EL (cell line): ENCODE data around the gene TBC1D2.

Source experiments
- DNase-seq: peaks from one replicate; pipeline ENCODE4 v3.0.0-alpha.2; 2016

Gene TBC1D2

DNA sequence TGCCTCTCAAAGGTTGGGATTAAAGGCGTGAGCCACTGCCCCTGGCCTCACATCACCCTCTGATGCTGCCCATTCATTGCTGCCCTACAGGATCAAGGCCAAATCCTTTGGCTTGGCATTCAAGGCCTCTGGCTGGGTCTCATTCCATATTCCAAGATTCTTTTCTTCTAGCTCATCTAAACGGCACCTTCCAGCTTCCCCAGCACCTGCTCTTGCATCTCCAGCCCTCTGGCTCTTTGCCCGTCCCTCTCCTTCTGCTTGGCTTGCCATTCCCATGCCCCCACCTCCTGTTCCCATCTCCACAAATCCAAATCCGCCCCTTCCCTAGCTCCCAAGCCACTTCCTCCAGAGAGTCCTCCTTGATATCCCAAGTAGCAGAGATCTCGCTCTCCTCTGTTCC lies 96.1 kb downstream of the TBC1D2 start:
- DNase-seq: no peak

GRCh38 chr9:98158071-98158831 lies 97.2 kb downstream of the TBC1D2 start:
- no peak for DNase-seq

DNA sequence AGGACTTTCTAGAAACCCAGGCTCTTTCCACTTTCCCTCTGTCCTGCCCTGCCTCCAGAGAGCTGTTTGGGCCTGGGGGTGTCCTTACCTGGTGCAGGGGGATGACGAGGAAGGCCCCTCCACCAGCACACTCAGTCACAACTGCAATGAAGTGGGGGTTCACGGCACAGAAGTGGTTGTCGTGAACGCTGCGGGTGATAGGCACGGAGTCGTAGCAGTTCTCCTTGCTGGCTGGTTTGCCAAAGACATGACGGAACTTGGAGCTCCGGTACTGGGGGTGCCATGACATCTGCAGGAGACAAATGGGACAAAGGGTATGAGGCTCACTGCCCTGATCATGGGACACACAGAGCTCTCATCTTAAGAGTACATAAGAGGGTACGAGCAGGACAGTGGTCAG lies 98.1 kb downstream of the TBC1D2 start:
- no peak for DNase-seq

DNA sequence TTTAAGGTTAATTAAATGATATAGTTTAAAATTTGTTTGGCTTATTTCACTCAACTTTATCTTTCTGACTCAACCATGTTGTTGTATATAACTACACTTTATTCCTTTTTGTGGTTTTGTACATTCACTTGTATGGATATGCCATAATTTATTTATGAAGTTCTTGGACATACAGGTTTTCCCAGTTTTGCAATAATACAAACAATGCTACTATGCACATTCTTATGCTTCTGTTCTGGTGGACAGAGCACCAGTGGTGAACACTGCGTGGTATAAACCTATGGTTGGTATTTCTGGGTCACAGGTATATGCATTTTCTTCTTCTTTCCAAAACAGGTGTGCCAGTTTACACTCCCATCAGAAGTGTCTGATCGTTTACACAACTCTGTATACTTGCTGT lies 100.8 kb downstream of the TBC1D2 start:
- DNase-seq: no peak

DNA sequence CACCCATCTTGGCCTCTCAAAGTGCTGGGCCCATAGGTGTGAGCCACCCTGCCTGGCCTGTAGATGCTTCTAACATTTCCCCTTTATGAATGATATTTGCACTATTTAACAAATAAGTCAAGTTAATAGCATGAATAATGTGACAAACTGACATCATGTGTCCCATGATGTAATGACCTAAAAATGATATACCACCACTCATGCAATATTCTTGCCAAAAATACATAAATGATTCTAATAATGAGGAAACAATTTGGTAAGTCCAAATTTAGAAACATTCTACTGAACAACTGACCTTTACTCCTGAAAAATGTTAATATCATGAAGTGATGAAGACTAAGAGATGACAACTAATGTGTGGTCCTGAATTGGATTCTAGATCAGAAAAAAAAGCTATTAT lies 102.9 kb downstream of the TBC1D2 start:
- DNase-seq: no peak

GRCh38 chr9:98150721-98151120 lies 104.7 kb downstream of the TBC1D2 start:
- DNase-seq: no peak

- no peak for DNase-seq
Observed at GRCh38 chr9:98150164-98150563, 105.3 kb downstream of the TBC1D2 start.

DNA sequence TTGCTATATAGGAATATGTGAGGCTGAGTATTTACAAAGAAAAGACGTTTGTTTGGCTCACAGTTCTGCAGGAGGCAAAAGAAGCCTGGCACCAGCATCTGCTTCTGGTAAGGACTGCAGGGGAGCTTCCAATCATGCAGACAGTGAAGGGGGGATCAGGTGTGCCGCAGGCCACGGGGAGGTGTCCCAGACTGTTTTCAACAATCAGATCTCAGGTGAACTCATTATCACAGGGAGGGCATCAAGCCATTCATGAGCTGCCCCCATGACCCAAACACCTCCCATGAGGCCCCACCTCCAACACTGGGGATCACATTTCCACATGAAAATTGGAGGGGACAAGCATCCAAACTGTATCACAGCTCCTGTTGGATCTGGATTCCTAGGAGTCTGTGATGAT lies 106.0 kb downstream of the TBC1D2 start:
- DNase-seq: no peak
